ENCODE measurements around the gene HDAC4. TPM values are rescaled to one million over a fixed set of nuclear protein-coding genes. Genes with fewer than 3 reads are reported as not detected.
A peak's percentile ranks its signal among the peaks of the same experiment; 100 is the strongest.

Gene HDAC4
- polyA plus RNA-seq, 4 donors: 12.0 to 14.1 (median 12.6) TPM

DNA sequence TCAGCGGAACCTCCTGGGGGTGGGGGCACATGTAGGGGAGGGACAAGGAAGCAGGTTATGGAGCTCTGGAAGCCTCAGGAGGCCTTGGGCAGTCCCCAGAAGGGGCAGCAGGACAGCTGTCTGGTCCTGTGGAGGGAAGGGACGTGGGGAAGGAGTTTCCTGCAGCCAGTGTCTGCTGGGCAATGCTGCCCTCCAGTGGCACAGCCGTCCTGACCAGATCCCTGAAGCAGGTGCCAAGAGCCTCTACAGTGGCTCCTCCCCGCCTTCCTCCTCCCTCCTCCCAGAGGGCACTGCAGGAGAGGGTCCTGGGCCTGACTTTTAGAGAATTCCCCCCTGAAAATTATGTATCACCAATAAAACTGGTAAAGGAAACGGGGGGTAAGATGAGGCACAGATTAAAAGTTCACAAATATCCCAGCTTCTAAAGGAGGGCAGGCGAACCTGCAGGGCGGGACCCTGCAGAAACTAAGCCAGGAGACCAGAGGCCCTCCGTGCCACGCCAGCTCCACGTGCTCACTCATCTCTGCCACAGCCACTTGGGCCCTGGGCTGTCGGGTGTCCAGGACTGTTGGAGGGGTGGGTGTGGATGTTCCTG is 294.4 kb downstream of the HDAC4 start:
- DNase-seq (ENCODE audit: low read depth in 4 of 4, low spot score in 3 of 4): peak; percentile 21 to 28 (median 26)

DNA sequence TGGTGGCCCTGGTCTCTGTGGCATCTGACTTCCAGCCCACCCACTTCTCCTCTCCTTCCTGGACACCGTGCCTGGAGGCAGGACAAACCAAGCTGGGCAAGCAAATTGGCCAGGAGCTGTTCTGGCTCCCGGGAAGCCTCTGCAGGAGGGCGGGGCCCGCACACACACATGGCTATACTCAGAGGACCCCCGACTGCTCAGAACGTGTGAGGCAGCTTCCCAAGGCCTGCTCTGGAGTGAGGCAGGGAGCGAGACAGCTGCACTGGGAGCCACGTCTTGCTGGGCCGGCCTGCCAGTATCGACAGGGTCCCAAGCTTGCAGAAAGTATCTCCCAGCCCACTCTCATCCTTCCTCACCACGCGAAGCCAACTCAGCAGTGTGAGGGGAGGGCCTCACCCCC is 295.6 kb downstream of the HDAC4 start:
- DNase-seq (ENCODE audit: low read depth in 4 of 4, low spot score in 3 of 4): no peak

DNA sequence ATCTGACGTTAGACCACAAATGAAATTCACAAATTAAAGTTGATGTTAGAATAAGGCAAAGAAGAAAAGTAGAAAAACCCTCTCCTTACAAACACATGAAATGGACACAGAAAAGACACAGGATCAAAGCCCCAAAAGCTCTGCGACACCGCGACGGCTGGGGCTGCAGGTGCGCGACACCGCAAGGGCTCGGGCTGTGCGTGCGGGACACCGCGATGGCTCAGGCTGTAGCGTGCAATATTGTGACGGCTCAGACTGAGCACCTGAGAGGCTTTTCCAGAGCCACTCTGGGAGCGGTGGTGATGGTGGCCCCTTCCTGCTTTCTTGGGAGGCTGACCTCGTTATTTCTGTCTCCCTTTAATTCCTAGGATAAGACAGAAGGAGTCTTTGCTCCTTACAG is 296.0 kb downstream of the HDAC4 start:
- no peak for DNase-seq (ENCODE audit: low read depth in 4 of 4, low spot score in 3 of 4)

DNA sequence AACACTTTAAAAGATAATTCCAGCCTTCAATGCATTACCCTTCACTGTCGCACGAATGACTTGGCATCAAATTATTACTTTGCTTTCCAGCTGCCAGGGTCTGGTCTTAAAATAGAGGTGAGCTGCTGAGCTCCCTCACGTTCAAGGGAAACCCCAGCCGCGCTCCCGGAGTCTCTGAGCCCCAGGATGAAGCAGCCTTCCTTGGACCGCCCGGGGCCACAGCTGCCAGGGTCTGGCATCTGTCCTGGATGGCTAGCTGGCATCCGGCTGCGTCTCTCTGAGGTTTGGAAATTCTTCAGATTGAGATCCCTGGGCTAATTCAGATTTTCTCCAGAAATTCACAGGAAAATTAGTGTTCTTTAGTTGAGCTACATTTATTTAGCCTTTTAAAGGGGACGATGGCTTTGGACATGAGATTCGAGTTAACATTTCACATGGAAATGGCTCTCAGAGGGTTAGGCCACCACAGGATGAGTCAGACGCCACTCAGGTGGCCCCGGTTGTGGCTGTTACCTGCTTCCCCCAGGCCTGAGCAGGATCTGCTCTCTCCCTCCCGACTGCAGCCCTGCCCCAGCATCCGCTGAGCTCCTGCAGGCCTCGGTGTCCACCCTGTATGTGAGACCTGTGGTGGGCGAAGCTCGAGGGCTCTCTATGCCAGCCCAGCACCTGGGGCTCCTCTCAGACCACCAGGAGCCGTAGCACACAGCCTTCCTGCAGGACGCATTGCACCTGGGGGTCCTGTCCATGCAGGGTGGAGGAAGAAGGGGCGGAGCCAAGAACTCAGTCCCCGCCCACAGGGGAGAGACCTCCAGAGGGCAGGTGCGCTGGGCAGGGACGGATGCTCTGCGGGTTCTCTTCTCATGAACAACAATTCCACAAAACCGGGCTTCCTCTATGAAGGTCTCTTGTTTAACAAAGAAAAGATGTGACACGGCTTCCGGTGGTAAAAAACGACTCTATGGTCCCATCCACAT is 297.4 kb downstream of the HDAC4 start:
- no peak for DNase-seq (ENCODE audit: low read depth in 4 of 4, low spot score in 3 of 4)

DNA sequence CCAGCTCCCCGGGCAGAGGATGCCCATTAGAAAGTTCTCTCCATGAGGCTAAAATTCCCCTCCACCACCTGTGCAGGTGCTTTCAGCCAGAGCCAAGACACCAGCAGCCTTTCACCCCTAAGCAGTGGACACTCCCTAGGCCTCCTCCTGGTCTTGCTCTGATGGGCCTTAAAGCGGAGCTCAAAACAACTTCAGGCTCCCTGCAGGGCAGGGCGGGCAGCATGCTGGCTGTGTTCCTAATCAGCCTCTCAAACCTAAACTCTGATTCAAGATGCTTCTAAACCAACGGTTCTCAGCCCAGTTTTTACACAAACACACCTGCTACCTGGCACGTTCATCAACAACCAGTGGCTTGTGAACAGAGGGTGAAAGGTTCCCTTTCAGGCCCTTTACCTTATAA is 298.6 kb downstream of the HDAC4 start:
- DNase-seq (ENCODE audit: low read depth in 4 of 4, low spot score in 3 of 4): no peak

DNA sequence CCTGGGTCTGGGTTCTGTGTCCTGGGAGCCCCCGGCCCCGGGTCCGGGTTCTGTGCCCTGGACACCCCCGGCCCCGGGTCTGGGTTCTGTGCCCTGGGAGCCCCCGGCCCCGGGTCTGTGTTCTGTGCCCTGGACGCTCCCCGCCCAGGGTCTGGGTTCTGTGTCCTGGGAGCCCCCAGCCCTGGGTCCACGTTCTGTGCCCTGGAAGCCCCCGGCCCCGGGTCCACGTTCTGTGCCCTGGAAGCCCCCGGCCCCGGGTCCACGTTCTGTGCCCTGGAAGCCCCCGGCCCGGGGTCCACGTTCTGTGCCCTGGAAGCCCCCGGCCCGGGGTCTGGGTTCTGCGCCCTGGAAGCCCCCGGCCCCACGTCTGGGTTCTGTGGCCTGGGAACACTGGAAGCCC is 299.0 kb downstream of the HDAC4 start:
- no peak for DNase-seq (ENCODE audit: low read depth in 4 of 4, low spot score in 3 of 4)

DNA sequence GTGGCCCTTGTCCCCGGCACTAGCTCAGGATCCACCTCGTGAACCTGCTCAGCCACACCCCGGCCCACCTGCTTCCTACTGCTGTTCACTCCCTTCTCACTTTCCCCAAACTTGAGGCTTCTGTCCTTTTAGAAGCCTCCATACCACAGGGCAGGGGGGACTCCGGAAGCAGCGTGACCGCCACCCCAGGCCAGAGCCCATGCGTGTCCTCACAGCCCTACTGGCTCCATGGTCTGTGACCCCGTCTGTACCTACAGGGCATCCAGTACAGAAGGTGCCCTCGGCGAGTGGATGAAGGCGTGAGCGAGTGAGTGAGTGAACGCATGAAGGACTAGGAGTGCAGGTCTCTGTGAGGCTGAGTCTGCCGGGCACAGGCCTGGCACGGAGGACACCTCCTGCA is 299.7 kb downstream of the HDAC4 start:
- DNase-seq (ENCODE audit: low read depth in 4 of 4, low spot score in 3 of 4): no peak

DNA sequence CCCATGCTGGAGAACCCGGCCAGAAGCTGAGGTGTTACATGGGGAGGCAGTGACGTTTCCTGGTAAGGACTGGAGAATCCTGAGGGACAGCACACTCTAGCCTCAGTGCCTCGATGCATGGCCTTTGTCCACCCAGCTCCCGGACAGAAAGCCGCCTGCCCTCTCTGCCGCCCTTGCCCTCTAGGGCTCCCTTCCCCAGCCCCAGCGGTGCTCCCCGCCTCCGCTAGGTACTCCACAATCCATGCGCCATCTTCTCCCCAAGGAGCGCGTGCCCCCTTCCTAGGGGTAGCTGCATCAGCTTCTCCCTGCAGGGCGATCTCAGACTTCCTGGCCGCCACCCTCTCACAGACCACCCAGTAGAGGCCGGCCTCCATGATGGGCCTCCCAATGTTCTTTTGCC is 301.3 kb downstream of the HDAC4 start:
- no peak for DNase-seq (ENCODE audit: low read depth in 4 of 4, low spot score in 3 of 4)

DNA sequence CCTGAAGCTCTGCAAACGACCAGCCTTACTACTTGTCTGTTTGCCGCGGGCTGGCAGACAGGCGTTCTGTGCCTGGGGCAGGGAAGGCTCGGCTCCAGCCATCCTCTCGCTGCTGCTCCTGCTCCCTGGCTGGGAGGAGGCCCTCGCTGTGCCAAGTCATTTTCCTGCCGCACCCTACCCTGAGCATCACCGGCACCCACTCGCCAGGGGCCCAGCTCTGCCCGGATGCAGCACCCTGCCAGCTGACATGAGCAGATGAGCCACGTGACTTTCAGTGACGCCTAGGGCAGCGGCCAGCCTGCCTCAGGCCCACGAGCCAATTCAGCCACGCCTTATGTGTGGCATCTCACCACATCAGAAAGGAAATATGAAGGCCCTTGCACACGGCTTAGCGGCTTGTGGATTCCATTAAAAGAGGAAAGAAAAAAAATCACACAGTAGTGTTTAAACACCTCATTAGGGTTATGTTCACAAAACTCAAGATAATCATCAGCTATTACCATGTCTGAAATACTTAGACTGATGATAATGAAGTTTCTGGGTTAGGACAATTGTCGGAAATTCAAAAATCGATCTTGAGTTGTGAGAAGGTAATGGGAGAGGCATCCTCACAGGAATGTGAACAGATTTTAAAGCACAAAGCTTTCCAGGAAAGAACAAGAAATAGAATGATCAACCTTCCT is 302.4 kb downstream of the HDAC4 start:
- no peak for DNase-seq (ENCODE audit: low read depth in 4 of 4, low spot score in 3 of 4)

DNA sequence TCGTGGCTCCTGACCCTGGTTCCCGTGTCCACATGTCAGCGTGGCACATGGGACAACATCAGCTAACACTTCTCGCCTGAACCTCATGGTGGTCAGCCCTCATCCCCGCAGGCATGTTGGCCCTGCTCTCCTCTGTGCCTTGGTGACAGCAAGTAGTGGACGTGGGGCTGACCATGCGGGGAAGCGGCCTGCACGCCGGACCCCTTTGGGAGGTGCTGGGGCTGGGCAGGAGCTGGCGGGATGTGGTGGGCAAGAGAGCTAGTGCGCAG is 303.5 kb downstream of the HDAC4 start:
- DNase-seq (ENCODE audit: low read depth in 4 of 4, low spot score in 3 of 4): no peak

DNA sequence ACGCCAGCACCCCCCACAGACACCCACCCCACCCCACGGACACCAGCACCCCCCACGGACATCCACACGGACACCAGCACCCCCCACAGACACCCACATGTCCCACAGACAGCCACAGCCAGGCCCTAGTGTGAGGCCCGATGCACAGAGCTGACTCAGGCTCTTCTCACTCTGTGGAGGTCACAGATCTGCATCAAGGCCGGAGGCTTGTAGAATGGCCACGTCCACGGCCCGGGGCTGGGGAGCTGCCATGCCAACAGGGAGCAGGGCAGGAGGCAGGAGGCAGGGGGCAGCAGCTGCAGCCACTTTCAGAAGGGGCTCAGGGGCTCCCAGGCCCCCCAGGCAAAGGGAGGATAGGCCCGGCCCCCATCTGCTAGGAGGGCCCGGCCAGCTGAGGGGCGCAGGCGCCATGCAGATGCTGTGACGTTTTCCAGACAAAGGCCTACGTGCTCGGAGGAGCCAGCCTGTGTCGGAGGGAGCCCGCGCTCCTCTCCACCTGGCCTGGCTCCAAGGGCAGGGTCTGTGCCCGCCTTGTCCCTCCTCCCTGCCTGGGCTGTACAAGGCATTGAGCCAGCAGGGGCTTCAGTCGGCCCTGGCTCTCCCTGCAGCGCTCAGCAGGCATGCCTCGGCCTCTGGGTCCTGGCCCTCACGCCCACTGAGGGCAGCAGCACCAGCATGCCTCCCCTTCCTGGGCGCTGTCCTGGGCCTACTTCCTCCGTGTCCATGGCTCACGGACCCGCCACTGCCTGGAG is 304.0 kb downstream of the HDAC4 start:
- DNase-seq (ENCODE audit: low read depth in 4 of 4, low spot score in 3 of 4): no peak

DNA sequence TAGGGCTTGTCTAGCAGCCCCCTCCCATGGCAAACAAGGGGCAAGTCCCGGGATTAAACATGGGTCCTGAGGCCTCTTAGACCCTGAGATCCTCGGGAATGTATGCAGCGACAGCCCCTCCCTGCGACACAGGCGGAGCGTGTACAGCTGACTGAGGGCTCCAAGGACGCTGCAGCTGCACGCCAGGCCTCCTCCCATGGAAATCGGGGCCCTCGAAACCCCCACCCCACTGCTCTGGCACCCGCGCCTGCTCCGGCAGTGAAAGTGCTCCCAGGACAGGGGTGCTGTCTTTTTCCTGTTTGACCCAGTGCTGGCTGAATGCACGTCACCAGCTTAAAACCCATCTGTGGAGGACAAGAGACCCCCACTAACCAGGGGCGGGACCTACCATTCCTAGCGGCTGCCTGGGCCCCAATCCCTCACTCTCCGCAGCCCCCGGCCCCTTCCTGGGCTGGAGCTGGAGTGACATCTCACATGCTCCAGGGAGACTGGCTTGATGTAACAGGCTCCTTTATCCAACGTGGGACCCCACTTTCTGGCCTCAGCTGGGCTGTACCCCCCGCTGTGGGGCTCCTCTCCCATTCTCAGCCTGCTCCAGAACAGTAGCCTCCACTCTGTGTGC is 305.2 kb downstream of the HDAC4 start:
- DNase-seq (ENCODE audit: low read depth in 4 of 4, low spot score in 3 of 4): no peak

DNA sequence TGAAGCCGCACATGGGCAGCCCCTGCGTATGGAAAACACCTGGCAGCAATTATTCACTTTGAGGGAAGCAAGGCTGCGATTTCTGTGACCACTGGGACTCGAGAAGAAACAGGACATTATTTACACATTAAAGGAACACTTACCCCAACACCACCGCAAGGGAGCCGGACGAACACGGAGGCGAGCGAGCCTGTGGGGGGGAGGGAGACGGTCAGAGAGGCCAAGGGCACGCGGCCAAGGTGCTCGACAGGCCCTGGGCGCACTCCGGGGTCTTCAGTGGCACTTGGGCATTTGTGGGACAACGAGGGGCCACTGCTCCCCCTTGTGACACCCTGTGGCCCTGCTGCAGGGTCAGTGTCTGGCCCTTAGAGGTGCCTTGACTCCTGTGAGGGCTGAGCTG is 306.0 kb downstream of the HDAC4 start:
- no peak for DNase-seq (ENCODE audit: low read depth in 4 of 4, low spot score in 3 of 4)

DNA sequence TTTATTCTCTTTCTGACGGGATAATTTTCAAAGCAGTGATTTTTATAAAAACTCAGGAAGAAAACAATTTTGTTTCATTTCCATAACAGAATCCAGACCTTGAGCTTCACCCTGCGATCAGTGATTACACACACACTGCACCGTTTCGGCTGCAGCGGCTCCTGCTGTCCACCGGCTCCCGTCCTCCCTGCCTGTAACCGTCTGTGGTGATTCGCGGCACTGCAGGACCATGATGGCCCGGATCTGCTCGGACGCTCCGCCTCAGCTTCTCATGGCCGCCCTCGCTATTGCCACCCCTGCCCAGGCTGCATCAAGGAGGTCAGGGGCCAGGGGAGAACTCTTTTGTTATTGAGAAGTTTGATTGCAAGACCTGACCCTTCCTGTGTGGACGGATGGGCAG is 306.9 kb downstream of the HDAC4 start:
- no peak for DNase-seq (ENCODE audit: low read depth in 4 of 4, low spot score in 3 of 4)

DNA sequence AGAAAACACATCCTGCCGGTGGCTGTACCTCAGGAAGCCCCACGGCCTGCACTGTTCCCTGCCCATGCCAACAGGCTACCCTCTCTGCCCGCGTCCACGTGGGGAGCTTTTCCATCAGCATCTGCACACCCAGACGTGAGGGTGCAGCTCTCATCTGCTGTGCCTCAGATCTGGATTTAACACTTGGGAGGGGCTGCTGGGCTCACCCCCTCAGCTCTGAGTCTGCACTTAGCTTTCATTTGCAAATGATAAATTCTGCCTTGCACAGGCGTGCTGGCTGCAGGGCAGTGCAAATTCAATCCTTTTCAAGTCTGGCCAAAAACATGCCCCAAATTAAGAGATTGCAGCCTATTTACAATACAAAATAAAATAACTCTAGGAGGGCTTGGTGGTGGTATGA is 307.3 kb downstream of the HDAC4 start:
- DNase-seq (ENCODE audit: low read depth in 4 of 4, low spot score in 3 of 4): no peak

DNA sequence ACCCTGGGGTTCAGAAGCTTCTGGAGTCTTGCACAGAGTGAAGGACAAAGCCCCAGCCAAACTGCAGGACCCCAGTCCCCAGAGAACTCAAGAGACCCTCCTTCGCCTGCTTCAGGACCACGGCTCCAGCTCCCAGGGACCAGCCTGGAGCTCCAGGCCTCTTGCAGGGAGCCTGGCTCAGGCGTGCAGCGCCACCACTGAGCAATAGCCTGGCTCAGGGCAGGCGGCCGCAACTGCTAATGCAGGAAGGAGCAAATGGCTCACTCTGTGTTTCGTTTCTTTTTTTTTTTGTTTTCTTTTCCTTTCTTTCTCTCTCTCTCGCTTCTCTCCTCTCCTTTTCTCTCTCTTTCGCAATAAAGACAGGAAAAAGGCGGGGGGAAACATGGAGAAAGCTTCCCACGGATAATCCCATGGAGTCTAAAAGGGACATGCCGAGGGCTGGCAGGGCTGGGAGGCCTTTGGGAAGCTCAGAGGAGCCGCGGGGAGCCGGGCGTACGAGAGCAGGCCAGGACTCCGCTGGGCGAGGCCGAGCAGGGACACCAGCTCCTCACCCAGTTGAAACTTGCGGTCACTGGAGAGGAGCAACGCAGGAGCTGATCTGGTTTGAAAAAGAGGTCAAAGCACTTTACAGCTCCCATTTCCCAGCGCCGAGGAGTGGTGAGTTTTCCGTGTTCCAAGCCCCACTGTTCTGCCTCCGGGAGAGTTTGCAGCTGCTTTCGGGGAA is 308.1 kb downstream of the HDAC4 start:
- no peak for DNase-seq (ENCODE audit: low read depth in 4 of 4, low spot score in 3 of 4)

DNA sequence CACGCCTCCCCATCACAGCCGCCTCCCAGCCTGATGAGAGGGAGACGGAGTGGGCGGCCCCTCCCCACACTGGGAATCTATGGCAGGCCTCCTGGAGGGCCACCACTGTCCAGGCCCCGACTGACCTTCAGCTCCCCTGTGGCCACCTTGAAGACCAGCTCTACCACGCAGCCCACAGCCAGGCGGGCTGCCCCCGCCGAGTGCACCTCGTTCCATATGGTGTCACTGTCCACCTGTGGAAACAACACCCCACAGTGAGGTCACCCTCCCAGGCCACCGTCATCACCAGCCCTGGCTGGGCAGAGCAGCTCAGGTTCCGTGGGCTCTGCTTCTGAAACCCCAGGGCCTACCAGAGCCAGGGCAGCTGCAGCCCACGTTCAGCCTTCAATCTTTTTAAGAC is 310.9 kb downstream of the HDAC4 start:
- no peak for DNase-seq (ENCODE audit: low read depth in 4 of 4, low spot score in 3 of 4)

DNA sequence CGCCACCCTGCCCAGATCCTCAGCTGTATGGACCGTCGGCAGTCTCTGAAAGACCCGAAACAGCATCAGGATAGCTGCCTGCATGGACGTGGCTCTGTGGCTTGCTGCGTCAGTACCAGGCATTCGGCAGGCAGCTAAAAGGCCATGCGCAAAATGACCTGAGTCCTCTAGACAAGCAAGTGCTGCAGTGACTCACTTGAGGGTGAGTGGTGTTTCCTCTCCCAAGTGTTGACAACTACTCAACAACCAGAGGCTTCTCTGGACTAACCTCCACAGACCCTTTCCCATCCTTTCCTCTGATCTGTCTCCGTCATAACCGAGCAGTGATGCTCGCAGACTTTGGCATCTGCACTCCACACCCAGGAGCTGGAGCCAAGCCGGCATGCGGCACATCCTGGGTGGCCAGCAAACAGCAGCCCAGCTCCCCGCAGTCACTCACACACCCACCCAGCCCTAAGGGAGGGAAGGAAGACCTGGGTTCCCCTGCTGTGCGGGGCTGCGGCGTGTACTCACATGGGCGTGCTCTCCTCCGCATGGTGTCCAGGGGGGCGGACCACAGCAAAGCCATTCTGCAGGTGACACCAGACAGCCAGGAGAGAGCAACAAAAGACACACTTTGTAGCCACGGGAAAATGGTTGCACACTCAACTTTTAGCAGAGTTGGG is 313.6 kb downstream of the HDAC4 start:
- DNase-seq (ENCODE audit: low read depth in 4 of 4, low spot score in 3 of 4): no peak

DNA sequence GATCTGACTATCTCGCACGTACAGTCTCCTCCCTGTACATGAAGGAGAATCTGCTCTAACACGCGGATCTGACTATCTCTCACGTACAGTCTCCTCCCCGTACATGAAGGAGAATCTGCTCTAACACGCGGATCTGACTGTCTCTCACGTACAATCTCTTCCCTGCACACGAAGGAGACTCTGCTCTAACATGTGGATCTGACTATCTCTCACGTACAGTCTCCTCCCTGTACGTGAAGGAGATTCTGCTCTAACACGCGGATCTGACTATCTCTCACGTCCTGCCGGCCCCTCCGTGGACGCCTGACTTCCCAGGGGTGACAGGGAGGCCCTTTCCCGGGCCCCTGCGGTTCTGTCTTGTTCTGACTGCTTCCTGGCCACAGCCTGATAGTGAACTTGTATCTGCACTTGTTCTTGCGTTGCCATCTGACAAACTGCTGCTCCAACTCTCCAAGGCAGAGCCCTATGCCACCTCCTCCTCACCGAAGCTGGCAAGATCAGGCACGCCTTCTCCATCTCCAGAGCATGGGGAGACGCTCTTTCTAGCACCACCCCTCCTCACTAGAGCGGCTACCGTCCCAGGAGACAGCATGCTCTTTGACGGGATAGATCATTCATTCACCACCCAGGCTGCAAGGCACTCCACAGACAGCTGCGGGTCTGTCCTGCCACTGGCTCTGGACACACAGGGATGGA is 314.3 kb downstream of the HDAC4 start:
- no peak for DNase-seq (ENCODE audit: low read depth in 4 of 4, low spot score in 3 of 4)
